ENCODE results near the gene MTM1.
A peak's percentile ranks its signal among the peaks of the same experiment; 100 is the strongest.

Gene MTM1

DNA sequence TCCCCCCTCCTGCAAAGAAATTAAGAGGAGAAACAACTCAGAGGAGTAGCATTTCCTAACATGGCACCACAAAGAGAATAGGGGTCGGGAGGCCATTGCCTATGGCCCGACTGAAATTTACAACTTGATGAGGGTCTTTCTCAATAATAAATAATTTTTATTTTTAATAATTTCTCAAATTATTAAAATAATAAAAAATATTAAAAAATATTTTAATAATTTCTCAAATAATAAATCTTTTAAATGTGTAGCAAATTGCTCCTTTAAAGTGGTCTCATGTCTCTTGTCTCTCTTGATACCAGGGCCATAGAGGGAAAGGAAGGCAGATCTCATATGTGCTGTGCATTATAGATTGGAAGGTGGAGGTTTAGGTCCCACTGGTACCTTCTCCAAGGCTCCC, 75.5 kb downstream of the MTM1 start:
- Mint-ChIP-seq H3K36me3 (ENCODE audit: low read depth) (peaks cover 14% of the 10 kb centered on the region), H3K27ac (no peak overlapping the region), H3K27me3 (ENCODE audit: low read depth) (no peaks in the 10 kb centered on the region)

DNA sequence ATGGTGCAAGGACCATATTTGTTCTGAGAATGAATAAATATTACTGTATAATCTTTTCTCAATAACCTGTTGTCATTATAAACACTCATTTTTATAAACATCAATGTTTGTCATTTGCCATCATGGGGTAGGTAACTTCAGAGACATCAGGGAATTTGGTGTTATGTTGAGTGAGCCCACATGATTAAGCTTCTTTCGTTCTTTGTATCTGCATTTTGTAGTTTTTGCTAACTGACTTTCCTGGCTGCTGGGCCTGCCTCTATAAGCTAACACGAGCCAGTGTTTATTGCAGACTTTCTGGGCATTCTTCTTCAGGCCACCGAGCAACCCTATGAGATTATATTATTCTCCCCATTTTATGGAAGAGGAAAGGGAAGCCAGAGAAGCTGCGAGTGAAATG, 76.0 kb downstream of the MTM1 start:
- Mint-ChIP-seq H3K27me3 (ENCODE audit: low read depth) (no peaks in the 10 kb centered on the region), H3K27ac (no peak overlapping the region), H3K4me1 (ENCODE audit: low read depth) (peaks cover 2% of the 10 kb centered on the region), H3K4me3 (no peak overlapping the region), H3K9me3 (no peaks in the 10 kb centered on the region), H3K36me3 (ENCODE audit: low read depth) (peaks cover 16% of the 10 kb centered on the region)

More for the DNA sequence above, 75.5 kb downstream of the MTM1 start:
- Mint-ChIP-seq H3K9me3 (no peaks in the 10 kb centered on the region), H3K4me1 (ENCODE audit: low read depth) (no peaks in the 10 kb centered on the region), H3K4me3 (no peak overlapping the region)

DNA sequence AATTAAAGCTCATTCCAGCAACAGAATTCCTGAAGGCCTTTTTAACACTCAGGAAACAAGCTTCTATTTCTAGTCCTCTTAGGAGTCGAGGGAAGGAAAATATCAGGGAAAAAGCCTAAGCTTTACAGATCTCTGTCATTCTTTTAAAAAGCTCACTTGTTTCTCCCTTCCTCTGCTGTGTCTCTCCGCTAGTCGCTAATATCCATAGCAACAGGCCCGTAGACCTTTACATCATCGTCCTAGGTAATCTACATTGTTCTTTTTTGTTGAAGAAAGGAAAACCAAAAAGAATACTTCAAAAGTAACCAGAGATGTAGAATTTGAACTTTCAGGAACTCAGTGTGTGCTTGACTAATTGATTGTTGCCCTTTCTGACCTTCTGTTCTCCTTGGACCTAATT, 78.9 kb downstream of the MTM1 start:
- no peak overlapping the region for H3K27ac Mint-ChIP-seq
- no peaks in the 10 kb centered on the region for H3K27me3 Mint-ChIP-seq (ENCODE audit: low read depth)
- H3K36me3 Mint-ChIP-seq (ENCODE audit: low read depth): peaks cover 28% of the 10 kb centered on the region
- no peak overlapping the region for H3K4me3 Mint-ChIP-seq
- no peaks in the 10 kb centered on the region for H3K9me3 Mint-ChIP-seq
- peaks cover 4% of the 10 kb centered on the region for H3K4me1 Mint-ChIP-seq (ENCODE audit: low read depth)

DNA sequence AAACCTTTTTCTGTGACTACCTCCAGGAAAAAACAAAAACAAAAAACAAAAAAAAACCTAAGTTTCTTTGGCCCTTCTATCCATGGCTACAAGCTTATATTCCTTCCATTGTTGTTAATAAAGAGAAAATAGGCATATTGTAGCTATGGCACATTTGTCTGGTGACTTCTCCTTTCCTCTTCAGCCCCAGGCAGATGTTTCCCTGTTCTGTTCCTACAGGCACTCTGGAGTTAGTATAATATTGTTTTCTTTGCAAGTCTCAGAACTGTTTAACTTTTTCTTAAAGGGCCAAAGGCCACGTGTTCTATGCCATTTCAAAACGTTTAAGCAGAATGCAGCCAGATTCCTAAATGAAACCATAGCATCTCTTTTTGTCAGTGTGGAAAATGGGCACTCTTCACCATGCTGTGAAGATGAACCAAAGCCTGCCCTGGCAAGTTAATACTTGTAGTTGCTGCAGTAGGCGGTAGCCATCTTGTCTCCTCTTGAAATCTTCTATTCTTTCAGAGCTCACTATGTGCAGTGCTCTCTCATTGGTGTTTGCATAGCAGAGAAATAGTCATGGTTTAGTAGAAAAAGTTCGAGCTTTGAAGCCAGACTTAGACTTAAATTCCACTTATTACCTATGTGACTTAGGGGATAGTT, 80.0 kb downstream of the MTM1 start:
- H3K4me3 Mint-ChIP-seq: no peak overlapping the region
- H3K36me3 Mint-ChIP-seq (ENCODE audit: low read depth): peaks cover 32% of the 10 kb centered on the region
- H3K27me3 Mint-ChIP-seq (ENCODE audit: low read depth): no peaks in the 10 kb centered on the region
- peaks cover 4% of the 10 kb centered on the region for H3K4me1 Mint-ChIP-seq (ENCODE audit: low read depth)
- no peak overlapping the region for H3K27ac Mint-ChIP-seq
- H3K9me3 Mint-ChIP-seq: no peaks in the 10 kb centered on the region

DNA sequence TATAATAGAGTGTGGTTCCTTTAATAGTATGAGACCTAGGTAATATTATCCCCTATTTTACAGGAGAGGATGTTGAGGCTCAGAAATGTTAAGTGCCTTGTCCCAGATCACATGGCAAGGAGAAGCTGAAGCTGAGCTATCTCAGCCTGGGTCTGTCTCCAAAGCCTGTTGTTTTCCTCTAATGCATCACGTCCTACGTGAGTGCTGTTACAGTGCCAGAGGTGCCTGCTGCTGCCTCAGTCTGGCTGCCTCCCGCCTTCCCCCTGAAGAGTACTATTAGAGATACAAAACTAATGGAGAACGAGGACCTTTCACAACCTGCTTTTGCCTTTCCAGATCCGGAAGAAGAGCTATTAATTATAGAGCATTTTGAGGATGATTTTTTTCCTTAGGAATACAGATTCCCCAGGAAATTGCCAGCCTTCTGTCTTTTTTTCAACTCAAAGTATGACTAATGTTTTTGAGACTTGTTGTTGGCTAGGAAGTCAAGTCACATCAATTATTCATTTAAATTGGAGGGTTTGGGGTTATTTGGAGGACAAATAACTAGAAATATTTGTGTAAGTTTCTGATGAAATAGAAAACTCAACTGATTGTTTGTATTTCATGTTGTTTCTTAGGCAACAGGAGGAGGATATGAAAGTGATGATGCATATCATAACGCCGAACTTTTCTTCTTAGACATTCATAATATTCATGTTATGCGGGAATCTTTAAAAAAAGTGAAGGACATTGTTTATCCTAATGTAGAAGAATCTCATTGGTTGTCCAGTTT, 80.9 kb downstream of the MTM1 start:
- H3K4me1 Mint-ChIP-seq (ENCODE audit: low read depth): peaks cover 4% of the 10 kb centered on the region
- no peaks in the 10 kb centered on the region for H3K27me3 Mint-ChIP-seq (ENCODE audit: low read depth)
- H3K4me3 Mint-ChIP-seq: no peak overlapping the region
- H3K9me3 Mint-ChIP-seq: no peaks in the 10 kb centered on the region
- peaks cover 32% of the 10 kb centered on the region for H3K36me3 Mint-ChIP-seq (ENCODE audit: low read depth)
- H3K27ac Mint-ChIP-seq: no peak overlapping the region

DNA sequence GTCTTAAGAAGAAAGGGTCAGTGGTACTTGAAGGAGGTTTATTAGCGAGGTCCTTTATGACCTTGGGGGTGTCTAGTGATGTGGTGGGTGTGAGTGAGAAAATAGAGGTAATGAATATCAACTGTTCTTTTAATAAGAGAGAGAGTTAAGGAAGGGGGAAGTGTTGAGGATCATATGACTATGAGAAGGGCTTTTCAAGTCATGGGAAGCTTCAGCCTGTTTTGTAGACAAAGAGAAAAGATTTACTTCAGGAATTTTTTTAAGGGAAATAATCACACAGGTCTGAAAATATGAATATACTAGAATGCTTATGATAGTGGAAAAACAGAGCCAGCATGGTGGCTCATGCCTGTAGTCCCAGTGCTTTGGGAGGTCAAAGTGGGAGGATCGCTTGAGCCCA, 83.5 kb downstream of the MTM1 start:
- peaks cover 7% of the 10 kb centered on the region for H3K4me1 Mint-ChIP-seq (ENCODE audit: low read depth)
- no peaks in the 10 kb centered on the region for H3K27me3 Mint-ChIP-seq (ENCODE audit: low read depth)
- H3K36me3 Mint-ChIP-seq (ENCODE audit: low read depth): peaks cover 33% of the 10 kb centered on the region
- H3K4me3 Mint-ChIP-seq: no peak overlapping the region
- H3K9me3 Mint-ChIP-seq: no peaks in the 10 kb centered on the region
- H3K27ac Mint-ChIP-seq: peak overlapping the region; percentile 12

DNA sequence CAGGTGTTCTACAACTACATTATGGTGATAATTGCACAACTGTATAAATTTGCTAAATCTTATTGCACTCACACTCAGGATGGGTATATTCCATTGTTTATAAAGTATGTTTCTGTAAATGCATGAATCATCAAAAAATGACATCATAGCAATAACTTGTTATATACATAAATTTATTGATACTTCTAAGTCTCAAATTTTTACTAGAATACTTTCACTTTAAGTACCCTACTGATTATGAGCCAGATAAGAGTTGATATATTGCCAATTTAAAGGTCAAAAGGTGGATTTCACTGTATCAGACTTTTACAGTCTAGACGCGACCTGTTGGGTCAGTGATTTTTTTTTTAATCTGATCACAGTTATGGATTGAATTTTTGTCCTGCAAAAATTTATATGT, 87.4 kb downstream of the MTM1 start:
- Mint-ChIP-seq H3K27ac (no peak overlapping the region), H3K27me3 (ENCODE audit: low read depth) (no peaks in the 10 kb centered on the region), H3K4me3 (no peak overlapping the region), H3K9me3 (no peaks in the 10 kb centered on the region), H3K36me3 (ENCODE audit: low read depth) (peaks cover 27% of the 10 kb centered on the region), H3K4me1 (ENCODE audit: low read depth) (peaks cover 5% of the 10 kb centered on the region)

DNA sequence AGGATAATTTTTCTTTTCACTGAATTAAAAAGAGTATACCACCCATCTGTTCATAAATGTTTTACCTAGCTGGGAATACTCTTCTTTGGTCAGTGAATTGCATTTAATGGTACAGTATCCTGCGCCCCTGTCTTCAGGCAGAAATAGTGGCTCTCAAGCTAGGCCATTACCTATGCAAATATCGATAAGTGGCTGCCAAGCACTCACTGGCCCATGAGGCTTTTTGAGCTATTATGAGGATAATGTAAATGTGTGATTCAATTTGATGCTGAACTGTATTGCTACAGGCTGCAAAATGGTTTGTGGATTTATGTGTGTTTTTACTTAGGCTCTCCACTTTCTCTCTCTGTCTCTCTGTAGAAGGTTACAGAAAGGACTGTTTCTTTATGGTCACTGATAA, 94.7 kb downstream of the MTM1 start:
- H3K27ac Mint-ChIP-seq: no peak overlapping the region
- no peaks in the 10 kb centered on the region for H3K27me3 Mint-ChIP-seq (ENCODE audit: low read depth)
- peaks cover 31% of the 10 kb centered on the region for H3K36me3 Mint-ChIP-seq (ENCODE audit: low read depth)
- H3K4me1 Mint-ChIP-seq (ENCODE audit: low read depth): no peaks in the 10 kb centered on the region
- H3K9me3 Mint-ChIP-seq: no peaks in the 10 kb centered on the region
- H3K4me3 Mint-ChIP-seq: no peak overlapping the region

DNA sequence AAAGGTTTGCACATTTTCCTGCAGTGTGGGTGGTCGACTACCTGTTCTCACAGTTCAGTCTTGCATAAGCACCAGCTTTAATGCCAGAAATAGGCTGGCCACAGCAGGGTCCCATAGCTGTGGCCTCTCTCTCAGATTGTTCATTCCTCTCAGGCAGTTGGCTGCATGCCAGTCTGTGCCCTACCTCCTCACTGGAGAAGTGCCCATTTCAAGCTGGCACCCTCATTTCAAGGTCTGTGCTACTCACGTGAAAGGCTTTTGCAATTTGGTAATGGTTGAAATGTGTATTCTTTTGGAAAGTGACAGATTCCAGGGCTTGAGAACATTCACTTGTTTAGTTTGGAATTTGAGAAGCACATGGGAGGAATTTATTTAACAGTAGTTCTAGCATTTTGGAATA, 95.9 kb downstream of the MTM1 start:
- Mint-ChIP-seq H3K4me1 (ENCODE audit: low read depth) (no peaks in the 10 kb centered on the region), H3K4me3 (no peak overlapping the region), H3K36me3 (ENCODE audit: low read depth) (peaks cover 31% of the 10 kb centered on the region), H3K27me3 (ENCODE audit: low read depth) (no peaks in the 10 kb centered on the region), H3K27ac (no peak overlapping the region), H3K9me3 (no peaks in the 10 kb centered on the region)

DNA sequence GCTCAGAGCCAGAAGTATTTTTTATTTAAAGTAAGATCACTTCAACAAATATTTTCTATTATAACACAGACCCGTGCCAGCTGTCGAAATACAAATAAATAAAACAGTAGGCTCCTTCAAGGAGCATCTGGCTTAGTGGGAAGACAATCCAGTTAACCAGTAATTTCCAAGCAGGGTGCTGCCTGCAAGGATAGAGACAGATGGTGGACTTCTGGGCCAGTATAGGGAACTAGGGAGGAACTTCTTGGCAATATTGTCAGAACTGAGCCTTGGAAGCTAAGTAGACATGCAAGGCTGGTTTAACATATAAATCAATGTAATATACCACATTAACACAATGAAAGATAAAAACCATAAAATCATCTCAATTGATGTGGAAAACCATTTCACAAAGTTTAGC, 107.8 kb downstream of the MTM1 start:
- no peak overlapping the region for H3K27ac Mint-ChIP-seq
- H3K36me3 Mint-ChIP-seq (ENCODE audit: low read depth): no peaks in the 10 kb centered on the region
- no peaks in the 10 kb centered on the region for H3K4me1 Mint-ChIP-seq (ENCODE audit: low read depth)
- H3K9me3 Mint-ChIP-seq: no peaks in the 10 kb centered on the region
- no peak overlapping the region for H3K4me3 Mint-ChIP-seq
- peaks cover 3% of the 10 kb centered on the region for H3K27me3 Mint-ChIP-seq (ENCODE audit: low read depth)

DNA sequence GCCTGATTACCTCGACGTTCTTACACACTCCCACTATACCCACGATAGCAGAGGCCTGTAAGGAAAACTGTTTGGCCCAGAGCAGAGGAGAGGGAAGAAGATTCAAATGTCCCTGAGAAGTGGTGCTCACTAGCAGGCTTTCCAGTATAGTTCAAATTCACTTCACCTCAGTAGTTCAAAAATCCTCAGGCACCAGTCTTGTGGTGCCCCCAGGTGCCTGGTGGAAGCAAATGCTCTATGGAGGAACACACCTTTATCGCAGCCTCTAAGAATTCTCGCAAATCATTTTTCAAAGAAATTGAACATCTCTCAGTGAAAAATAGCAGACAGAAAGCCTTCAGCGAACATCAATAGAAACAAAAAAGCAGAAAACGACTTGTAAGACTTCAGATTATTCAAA, 112.6 kb downstream of the MTM1 start:
- Mint-ChIP-seq H3K9me3 (no peaks in the 10 kb centered on the region), H3K4me1 (ENCODE audit: low read depth) (peaks cover 4% of the 10 kb centered on the region), H3K4me3 (no peak overlapping the region), H3K27ac (no peak overlapping the region), H3K36me3 (ENCODE audit: low read depth) (no peaks in the 10 kb centered on the region), H3K27me3 (ENCODE audit: low read depth) (peaks cover 3% of the 10 kb centered on the region)

DNA sequence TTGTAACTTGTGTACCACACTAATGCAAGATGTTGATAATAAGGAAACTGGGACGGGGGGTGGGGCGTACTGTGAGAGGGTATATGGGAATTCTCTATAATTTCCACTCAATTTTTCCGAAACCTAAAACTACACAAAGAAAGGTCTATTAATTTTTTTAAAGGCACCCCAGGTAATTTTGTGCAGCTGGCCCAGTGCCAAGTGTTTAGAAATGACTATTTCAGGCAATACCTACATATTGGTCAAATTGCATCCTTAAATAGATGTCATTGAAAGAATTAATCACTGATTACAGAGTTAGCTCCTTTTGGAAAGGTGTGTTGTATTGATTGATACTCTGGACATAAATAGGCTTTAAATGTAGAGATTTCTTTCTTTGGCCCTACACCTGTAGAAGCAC, 114.7 kb downstream of the MTM1 start:
- H3K27ac Mint-ChIP-seq: no peak overlapping the region
- peaks cover 5% of the 10 kb centered on the region for H3K4me1 Mint-ChIP-seq (ENCODE audit: low read depth)
- H3K36me3 Mint-ChIP-seq (ENCODE audit: low read depth): no peaks in the 10 kb centered on the region
- no peaks in the 10 kb centered on the region for H3K9me3 Mint-ChIP-seq
- H3K4me3 Mint-ChIP-seq: no peak overlapping the region
- H3K27me3 Mint-ChIP-seq (ENCODE audit: low read depth): peaks cover 3% of the 10 kb centered on the region

DNA sequence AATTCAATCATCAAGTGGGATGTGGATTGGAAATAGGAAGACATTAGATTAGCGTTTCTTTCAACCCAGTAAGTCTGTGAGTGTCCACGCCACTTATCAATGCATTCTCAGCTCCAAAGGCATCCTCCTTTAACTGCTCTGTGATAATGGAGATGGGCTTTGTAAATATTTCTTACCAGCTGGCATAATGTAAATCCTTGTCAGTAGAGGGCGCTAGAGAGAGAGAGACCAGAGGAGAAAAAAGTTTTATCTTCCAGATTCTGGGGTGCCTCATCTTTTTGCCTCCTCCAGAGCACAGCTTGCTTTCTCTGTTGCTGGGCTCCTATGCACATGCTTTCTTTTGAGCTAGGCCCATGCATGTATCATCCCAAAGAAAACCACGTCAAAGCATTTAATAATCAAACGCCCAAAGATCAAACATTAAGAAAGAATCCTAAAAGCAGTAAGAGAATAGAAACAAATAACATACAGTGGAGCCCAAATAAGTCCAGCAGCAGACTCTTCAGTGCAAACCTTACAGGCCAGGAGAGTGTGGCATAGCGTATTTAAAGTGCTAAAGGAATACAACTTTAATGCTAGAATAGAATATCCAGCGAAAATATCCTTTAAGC, 115.2 kb downstream of the MTM1 start:
- Mint-ChIP-seq H3K36me3 (ENCODE audit: low read depth) (no peaks in the 10 kb centered on the region), H3K27ac (no peak overlapping the region), H3K27me3 (ENCODE audit: low read depth) (peaks cover 3% of the 10 kb centered on the region), H3K4me1 (ENCODE audit: low read depth) (peaks cover 10% of the 10 kb centered on the region), H3K4me3 (no peak overlapping the region), H3K9me3 (peaks cover 4% of the 10 kb centered on the region)

DNA sequence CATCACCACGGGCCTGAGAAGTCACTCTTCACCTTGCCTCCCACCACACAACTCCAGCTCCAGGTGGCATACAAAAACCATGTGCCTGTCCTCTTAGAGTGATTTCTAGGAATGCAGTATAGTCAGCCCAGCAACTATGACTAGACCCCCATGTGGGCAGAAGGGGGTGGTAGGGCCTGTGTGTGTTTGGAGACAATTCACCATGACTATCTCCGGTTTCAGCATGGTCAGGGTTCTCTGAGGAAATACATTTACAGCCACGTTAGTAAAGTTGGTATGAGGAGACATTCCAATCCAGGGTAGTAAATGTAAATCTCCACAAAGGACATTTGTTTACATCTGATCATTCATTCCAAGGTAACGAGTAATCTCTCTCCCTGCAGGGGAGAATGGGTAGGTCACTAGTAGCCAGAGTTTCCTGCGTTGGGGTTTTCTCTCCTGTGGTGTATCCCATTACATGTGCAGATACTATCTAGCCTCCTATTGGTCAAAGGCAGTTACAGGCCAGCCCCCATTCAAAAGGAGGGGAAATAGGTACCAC, 120.6 kb downstream of the MTM1 start:
- no peaks in the 10 kb centered on the region for H3K27me3 Mint-ChIP-seq (ENCODE audit: low read depth)
- H3K9me3 Mint-ChIP-seq: peaks cover 4% of the 10 kb centered on the region
- peaks cover 32% of the 10 kb centered on the region for H3K4me1 Mint-ChIP-seq (ENCODE audit: low read depth)
- H3K4me3 Mint-ChIP-seq: no peak overlapping the region
- no peak overlapping the region for H3K27ac Mint-ChIP-seq
- peaks cover 3% of the 10 kb centered on the region for H3K36me3 Mint-ChIP-seq (ENCODE audit: low read depth)

DNA sequence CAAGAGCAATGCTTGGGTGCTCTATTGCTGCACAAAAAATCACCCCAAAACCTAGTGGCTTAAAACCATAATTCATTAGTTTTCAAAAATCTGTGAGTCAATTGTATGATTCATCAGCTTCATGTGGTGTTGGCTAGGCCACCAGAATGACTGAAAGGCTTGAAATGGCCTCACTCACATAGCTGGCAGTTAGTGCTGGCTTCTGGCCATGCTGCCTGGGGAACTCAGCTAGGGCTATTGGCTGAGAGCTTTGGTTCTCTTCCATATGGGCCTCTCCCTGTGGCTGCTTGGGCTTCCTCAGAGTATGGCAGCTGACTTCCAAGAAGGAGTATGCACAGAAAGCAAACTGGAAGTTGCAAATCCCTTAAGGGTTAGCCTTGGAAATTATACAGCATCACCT, 121.7 kb downstream of the MTM1 start:
- H3K9me3 Mint-ChIP-seq: peaks cover 4% of the 10 kb centered on the region
- H3K27ac Mint-ChIP-seq: no peak overlapping the region
- H3K36me3 Mint-ChIP-seq (ENCODE audit: low read depth): peaks cover 3% of the 10 kb centered on the region
- no peaks in the 10 kb centered on the region for H3K27me3 Mint-ChIP-seq (ENCODE audit: low read depth)
- no peak overlapping the region for H3K4me3 Mint-ChIP-seq
- H3K4me1 Mint-ChIP-seq (ENCODE audit: low read depth): peaks cover 38% of the 10 kb centered on the region
